HUDEP-2 (cell line): ENCODE data around the gene SYNE1.
"Not testable (repeated sequence)": the region's sequence is repeated elsewhere in the genome, so short reads cannot be mapped to it uniquely, and the experiment has no call there.

ENCODE experiments used
- DNase-seq, 76 experiments: peaks; one replicate each; lab custom pipeline; 2025; ENCODE audit not compliant: unreplicated experiment in 76 of 76; lab: John Stamatoyannopoulos, UW

The SYNE1 gene

GRCh38 chr6:152631376-152631775 lies 5.8 kb downstream of the SYNE1 start:
- no peak for DNase-seq

DNA sequence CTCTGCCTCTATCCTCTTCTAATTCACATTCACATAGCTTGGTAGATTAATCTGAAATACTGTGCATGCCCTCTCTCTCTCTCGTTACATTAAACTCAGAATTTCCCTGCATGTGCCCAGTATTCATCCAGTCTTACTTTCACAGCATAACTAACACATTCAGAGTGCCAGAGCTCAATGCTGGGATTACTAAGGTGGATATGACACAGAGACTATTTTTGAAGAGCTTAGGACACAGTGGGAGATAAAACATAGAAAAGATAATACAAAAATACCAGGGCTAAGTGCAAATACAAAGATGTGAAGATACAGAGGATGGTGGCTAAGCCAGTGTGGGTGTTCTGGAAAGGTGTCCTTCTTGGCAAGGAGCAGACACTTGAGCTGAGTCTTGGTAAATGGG lies 6.3 kb downstream of the SYNE1 start:
- no peak for DNase-seq

DNA sequence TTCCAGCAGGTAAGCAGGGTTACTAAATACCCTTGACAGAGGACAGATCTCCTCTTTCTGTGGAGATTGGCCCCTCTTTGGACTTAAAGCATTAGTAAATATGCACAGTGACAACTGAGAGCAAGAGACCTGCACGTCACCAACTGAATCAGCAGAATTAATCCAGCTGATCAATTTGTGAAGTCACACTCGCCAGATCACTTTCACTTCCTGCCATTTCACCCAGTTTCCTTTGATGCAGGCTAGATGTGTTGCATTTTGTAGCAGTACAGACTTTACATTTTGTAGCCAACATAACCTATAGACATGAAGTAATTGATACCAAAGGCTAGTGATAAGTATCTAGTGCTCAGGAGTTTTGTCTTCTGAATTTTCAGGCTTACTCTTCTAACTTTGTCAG lies 11.9 kb downstream of the SYNE1 start:
- DNase-seq, result no peak

- not testable (repeated sequence) for DNase-seq
These were observed 22.4 kb downstream of the SYNE1 start for GRCh38 chr6:152614776-152615175.

- DNase-seq, result no peak
These were observed 28.0 kb downstream of the SYNE1 start for GRCh38 chr6:152609125-152609670.

- no peak for DNase-seq
These were observed 31.2 kb downstream of the SYNE1 start for GRCh38 chr6:152605941-152606340.

DNA sequence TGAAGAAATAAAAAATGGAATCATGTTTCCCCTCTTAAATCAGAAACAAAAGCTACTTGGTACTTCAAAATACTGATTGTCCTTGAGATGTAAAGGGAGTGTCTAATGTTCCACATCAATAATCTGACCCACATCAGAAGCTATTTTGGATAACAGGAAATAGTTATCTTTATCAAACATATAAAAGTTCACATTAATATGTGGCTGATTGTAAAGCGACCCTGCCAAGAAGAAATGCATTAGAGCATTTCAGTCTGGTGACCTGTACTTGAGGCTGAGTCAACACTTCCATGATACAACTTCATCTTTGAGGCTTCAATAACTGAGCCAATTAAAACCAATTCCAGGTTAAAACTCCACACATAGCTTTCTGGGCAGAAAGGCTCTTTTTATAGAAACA lies 31.8 kb downstream of the SYNE1 start:
- no peak for DNase-seq

DNA sequence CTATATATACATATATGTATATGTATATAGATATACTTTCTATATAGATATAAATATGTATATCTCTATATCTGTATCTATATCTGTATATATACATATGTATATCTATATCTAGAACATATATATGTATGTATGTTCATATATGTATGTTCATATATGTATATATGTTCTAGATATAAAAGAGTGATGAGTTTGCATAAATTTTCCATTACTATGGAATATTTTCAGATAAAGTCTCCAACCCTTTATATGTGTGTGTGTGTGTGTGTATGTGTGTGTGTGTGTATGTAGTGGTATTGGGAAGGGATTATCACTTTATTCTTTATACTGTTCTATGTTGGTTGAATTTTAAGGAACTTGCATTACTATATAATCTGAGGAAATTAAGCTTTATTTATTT lies 33.3 kb downstream of the SYNE1 start:
- no peak for DNase-seq

DNA sequence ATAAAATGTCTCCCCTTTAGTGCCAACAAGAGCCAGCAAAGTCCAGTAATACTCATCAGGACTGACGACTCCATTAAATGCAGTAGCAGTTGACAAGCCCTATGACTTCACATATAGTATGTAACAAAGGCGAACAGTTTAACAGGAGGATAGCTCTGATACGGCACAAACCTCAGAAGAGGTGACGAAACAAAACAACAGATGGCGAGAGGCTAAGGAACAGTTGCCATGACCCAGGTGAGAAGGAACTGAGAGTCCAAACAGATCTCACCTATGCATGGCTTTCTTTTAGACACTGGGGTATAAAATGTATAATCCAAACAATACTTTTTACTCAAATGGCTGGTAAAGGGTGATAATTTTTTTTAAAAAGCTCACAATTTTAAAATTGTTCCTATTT lies 37.1 kb downstream of the SYNE1 start:
- no peak for DNase-seq

- no peak for DNase-seq
These were observed 38.1 kb downstream of the SYNE1 start for GRCh38 chr6:152598901-152599537.

GRCh38 chr6:152598421-152598820 lies 38.7 kb downstream of the SYNE1 start:
- DNase-seq, result no peak

DNA sequence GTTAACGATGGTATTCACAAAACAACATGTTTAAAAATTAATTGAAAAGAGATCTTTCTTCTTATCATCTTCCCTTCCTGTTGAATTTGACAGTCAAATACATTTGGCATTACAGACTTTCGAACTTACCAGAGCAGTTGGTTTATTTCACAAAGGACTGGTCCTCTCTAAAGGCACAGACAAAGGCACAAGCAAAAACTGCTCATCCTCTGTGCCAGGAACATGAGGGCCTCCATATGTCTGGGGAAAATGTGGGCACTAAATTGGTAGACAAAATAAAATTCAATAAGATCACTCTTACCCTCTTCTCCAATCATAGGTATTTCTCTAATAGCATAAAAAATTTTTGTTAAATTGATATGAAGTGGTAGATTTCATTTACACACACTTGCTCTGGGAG lies 40.4 kb downstream of the SYNE1 start:
- no peak for DNase-seq

DNA sequence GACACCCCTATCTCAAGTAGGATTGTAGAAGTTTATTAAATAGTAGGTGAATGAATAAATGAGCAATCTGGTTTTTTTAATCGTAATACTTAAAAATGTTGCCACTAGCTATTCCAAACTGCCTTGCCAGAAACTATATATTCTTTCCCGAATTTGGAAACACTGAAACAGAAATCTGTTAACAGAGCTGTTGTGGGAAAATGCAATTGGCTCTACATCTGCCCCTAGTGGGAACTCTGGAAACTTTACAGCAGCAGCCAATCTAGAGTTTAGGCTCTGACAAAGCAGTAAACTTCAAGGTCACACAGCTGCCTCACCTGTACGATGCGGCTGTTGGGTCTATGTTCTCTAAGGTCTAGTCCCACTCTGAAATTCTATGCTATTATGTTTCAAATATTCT lies 41.7 kb downstream of the SYNE1 start:
- DNase-seq, result no peak

DNA sequence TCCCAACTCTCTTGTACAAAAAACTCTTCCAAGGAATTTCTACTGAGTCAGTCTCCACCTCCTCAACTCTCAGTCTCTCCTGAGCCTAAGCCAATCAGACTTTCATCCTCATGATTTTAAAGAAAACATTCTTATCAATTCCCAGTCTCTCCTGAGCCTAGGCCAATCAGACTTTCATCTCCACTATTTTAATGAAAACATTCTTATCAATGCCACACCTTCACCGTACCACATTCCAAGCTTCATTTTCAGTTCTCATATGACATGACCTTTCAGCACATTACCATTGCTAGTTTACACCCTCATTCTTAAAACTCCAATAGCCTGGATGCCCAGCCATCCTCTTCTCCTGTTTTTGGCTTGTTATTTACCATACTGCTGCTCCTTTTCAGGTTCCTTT lies 42.5 kb downstream of the SYNE1 start:
- no peak for DNase-seq

DNA sequence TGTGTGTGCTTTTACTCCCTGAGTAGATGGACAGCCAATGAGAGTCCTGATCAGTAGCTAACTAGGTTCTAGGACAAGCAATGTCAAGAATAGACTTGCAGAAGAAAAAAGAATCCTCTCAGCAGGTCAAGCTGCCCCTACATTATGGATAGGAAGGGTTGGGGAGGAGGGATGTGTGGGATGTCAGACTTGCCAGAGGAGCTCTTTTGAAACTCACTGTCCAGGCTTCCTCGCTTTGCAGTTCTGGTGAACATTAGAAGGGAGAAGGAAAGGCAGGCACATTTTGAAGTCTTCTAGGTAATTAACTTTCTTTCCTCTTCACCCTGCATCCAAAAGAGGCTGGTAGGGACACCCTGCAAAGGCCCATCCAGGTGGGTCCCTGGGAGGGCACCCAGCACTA lies 48.7 kb downstream of the SYNE1 start:
- DNase-seq, result no peak

DNA sequence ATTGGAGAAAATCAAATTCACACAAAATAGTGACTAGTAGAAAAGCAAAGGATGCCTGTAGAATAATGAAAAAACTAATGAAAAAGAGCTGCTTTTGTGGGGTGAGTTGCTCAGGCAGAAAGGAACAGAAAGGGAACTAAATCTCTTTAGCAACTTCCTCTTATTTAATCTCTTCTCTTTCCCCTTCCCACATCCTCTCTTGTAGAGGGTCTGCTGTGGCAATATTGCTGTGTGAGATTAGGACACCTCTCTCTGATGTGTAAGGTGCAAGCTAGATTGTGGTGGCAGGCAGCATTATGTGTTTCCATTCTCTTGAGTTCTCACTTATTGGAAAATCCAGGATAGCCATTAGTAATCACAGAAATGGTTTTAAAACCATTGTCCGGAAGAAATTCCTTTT lies 49.7 kb downstream of the SYNE1 start:
- no peak for DNase-seq

- no peak for DNase-seq
These were observed 51.9 kb downstream of the SYNE1 start for GRCh38 chr6:152585236-152585635.

GRCh38 chr6:152583888-152584287 lies 53.3 kb downstream of the SYNE1 start:
- DNase-seq, result no peak

DNA sequence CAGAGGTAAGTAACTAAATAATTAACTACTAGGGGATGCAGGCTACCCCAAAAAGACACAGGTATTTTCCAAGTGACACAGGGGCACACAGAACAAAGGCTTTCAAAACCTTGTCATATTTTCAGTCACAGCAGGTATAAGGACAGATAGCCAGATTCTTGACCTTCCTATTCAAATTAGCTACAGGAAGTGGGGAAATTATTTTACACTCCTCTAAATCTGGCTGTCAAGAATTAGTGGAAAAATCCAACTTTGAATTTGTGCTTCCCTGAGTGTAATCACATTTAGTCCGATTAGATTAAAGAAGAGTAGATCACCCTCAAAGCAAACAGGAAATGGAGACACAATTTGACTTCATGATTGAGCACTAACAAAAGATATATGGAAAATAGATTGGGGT lies 60.6 kb downstream of the SYNE1 start:
- no peak for DNase-seq

DNA sequence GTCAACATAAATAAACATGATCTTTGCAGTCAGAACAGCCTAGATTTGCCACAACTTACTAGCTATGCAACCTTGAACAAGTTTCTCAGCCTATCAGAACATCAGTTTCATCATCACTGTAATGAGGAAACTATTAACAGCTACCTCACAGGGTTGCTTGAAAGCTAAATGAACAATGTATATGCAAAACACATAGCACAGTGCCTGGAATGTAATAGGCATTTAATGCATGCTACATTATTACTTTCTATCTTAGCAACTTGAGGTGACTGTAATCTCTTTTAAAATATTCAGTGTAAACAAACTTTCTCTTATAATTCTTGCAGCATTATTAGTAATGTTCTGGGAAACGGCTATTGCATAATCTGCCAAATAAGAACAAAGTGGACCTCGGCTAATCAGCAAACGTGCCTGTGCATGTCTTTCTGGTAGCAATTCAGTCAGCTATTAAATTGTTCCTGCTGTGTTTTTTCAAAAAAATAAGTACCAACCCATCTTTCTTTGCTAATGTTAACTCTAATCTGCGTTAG lies 61.5 kb downstream of the SYNE1 start:
- DNase-seq, result no peak

GRCh38 chr6:152575161-152575560 lies 62.0 kb downstream of the SYNE1 start:
- DNase-seq, result no peak

DNA sequence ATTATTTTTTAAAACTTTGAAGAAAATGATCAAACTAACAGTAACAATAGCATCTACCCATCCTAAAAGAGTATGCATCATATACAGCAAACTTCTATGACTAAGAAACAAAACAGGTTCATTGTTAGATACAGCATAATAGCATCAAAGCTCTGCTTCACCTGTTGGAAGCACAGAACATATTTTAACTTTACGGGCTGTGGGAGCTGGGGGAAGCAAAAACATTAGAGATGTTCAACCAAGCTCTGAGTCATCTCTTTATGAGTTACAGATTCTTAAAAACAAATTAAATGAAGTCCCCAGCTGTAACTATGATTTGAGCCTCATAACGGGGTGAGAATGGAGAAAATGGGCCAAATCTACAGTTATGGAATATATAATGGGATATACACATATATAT lies 63.4 kb downstream of the SYNE1 start:
- no peak for DNase-seq
